A673 (cell line): ENCODE data around the gene UMODL1.

Source experiments
- EZH2 ChIP-seq: fragments of 200-600 bp; sonication (generic); IDR thresholded peaks from 2 replicates; pipeline ENCODE4 v1.6.1; 2017; ENCODE audit warnings: borderline replicate concordance, low read depth, mild to moderate bottlenecking, mixed read lengths, antibody characterized with exemption, low read length; ENCODE audit not compliant: poor library complexity, severe bottlenecking
- TF ChIP-seq, protein P1 (sequence below): fragments of 300-800, 200-600 bp; sonication (generic); conservative IDR thresholded peaks from 2 replicates; pipeline ENCODE4 v1.5.1; 2017; ENCODE audit warnings: low read depth, mild to moderate bottlenecking, antibody characterized with exemption, low read length, moderate library complexity, mixed read lengths

DNA sequence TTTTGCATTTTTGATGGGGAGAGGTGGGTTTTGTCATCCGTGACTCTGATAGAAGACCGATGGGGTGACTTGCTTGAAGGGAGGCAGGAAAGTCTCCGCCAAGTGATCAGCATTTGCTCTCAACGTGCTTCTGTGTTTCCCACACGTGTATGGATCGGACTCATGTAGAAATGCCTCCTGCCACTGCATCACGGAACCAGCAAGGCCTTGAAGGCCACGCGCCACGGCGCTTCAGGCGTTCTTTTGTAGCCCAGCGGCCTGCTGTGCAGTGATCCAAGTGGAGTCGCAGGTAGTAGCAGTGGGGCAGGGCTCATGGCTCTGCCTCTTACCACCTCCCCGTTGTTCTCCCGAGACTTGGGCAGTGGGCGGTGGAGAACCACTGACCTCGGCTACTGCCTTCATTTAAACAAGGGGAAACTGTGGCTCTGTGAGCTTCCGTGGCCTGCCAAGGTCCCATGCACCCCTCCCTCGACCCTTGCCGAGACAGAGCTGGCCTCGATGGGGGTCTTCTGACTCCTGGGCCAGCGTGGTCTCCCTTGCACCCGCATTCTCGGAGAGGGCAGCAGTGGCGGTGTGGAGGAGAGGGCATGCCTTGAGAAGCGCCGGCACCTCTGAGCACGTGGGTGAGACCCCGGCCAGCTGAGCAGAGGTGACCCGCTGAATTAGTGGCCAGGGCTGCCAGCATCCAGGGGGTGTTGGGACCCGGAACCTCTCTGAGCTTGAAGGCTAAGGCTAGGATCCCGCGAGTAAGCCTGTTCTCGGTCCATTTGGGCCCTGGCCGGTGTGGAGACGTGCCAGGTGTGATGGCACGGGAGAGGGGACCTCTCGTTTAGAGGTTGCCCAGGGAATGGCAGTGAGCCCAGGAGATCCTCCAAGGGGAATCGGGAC is 101.7 kb downstream of the UMODL1 start:
- TF ChIP-seq, protein P1, sequence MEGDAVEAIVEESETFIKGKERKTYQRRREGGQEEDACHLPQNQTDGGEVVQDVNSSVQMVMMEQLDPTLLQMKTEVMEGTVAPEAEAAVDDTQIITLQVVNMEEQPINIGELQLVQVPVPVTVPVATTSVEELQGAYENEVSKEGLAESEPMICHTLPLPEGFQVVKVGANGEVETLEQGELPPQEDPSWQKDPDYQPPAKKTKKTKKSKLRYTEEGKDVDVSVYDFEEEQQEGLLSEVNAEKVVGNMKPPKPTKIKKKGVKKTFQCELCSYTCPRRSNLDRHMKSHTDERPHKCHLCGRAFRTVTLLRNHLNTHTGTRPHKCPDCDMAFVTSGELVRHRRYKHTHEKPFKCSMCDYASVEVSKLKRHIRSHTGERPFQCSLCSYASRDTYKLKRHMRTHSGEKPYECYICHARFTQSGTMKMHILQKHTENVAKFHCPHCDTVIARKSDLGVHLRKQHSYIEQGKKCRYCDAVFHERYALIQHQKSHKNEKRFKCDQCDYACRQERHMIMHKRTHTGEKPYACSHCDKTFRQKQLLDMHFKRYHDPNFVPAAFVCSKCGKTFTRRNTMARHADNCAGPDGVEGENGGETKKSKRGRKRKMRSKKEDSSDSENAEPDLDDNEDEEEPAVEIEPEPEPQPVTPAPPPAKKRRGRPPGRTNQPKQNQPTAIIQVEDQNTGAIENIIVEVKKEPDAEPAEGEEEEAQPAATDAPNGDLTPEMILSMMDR: no peak
- no peak for TF ChIP-seq EZH2
